HepG2 (cell line): Measurements from ENCODE around the gene MFN2. TPM values are rescaled to one million over a fixed set of nuclear protein-coding genes. Genes with fewer than 3 reads are reported as not detected.

Experiments
- BORCS8-MEF2B ChIP-seq: sonication (generic); formaldehyde crosslinking; IDR thresholded peaks from 2 replicates; pipeline ENCODE4 v1.8.0; 2022; ENCODE audit warnings: mild to moderate bottlenecking, missing genetic modification reagents
- CBX5 ChIP-seq: sonication (generic); formaldehyde crosslinking; IDR thresholded peaks from 2 replicates; pipeline ENCODE4 v1.4.0; 2020; ENCODE audit warnings: missing genetic modification reagents, borderline replicate concordance
- CENPBD1 ChIP-seq: sonication (generic); formaldehyde crosslinking; IDR thresholded peaks from 2 replicates; pipeline ENCODE4 v1.8.0; 2022; ENCODE audit warnings: missing genetic modification reagents, low read depth, mild to moderate bottlenecking, borderline replicate concordance
- DZIP1 ChIP-seq: sonication (generic); formaldehyde crosslinking; IDR thresholded peaks from 2 replicates; pipeline ENCODE4 v1.5.0; 2020; ENCODE audit warnings: mild to moderate bottlenecking, missing genetic modification reagents
- MBNL3 ChIP-seq: fragments of 250-450 bp; sonication (Bioruptor Pico); conservative IDR thresholded peaks from 2 replicates; pipeline ENCODE4 v1.8.0; 2022; ENCODE audit warnings: mild to moderate bottlenecking, inconsistent platforms
- POLR2AphosphoS5 ChIP-seq: IDR thresholded peaks from 2 replicates; pipeline ENCODE4 v1.6.1; 2012; ENCODE audit warnings: low read depth, low read length
- SMYD3 ChIP-seq: sonication (generic); formaldehyde crosslinking; IDR thresholded peaks from 2 replicates; pipeline ENCODE4 v1.8.1; 2023; ENCODE audit warnings: mild to moderate bottlenecking, missing genetic modification reagents
- SSRP1 ChIP-seq: IDR thresholded peaks from 2 replicates; pipeline ENCODE4 v1.6.1; 2016; ENCODE audit warnings: control low read depth
- SYNCRIP ChIP-seq: fragments of 200-400 bp; formaldehyde crosslinking; IDR thresholded peaks from 2 replicates; pipeline ENCODE4 v1.6.1; 2018; ENCODE audit warnings: mild to moderate bottlenecking, low read depth, low read length; ENCODE audit not compliant: insufficient read depth
- UBTF ChIP-seq: sonication (generic); formaldehyde crosslinking; IDR thresholded peaks from 2 replicates; pipeline ENCODE4 v1.4.0; 2020; ENCODE audit warnings: mild to moderate bottlenecking, missing genetic modification reagents
- ZNF143 ChIP-seq: sonication (generic); formaldehyde crosslinking; IDR thresholded peaks from 2 replicates; pipeline ENCODE4 v1.4.0; 2020; ENCODE audit warnings: missing genetic modification reagents
- ZNF430 ChIP-seq: sonication (generic); formaldehyde crosslinking; IDR thresholded peaks from 2 replicates; pipeline ENCODE4 v1.9.0; 2021; ENCODE audit warnings: mild to moderate bottlenecking, missing genetic modification reagents
- ZNF598 ChIP-seq: sonication (generic); formaldehyde crosslinking; IDR thresholded peaks from 2 replicates; pipeline ENCODE4 v1.5.1; 2020; ENCODE audit warnings: mild to moderate bottlenecking, missing genetic modification reagents, borderline replicate concordance
- ZNF670 ChIP-seq: sonication (generic); formaldehyde crosslinking; IDR thresholded peaks from 2 replicates; pipeline ENCODE4 v1.8.0; 2022; ENCODE audit warnings: mild to moderate bottlenecking, missing genetic modification reagents, borderline replicate concordance
- ZNF777 ChIP-seq: sonication (generic); formaldehyde crosslinking; IDR thresholded peaks from 2 replicates; pipeline ENCODE4 v1.4.0; 2020; ENCODE audit warnings: missing genetic modification reagents
- polyA plus RNA-seq, 8 experiments: library from polyadenylated mRNA; depleted of rRNA in 3 of 8; stranded (reverse) in 7 of 8; unstranded in 1 of 8; fragments of >200 nt; fragmentation: Illumina TruSeq in 4 of 8; extraction: Trizol in 4 of 8; gene quantifications; 2 replicates each; pipeline versions ENCODE4 v1.2.1 to v1.2.3, GENCODE V29; 2011 to 2016; ENCODE audit warnings: low read depth in 4 of 8, missing spikeins in 1 of 8, mixed read lengths in 1 of 8; ENCODE audit not compliant: insufficient read depth in 1 of 8
- total RNA-seq, 5 experiments: library from RNA; depleted of rRNA; stranded (reverse); fragments of >200 nt; fragmentation: Illumina TruSeq; extraction: Trizol; gene quantifications; 2 replicates each; pipeline ENCODE4 v1.2.3, GENCODE V29; 2016; ENCODE audit warnings: low read depth in 1 of 5

MFN2 gene
- total and polyA plus RNA-seq, 2 of the 13 experiments (the other 11 are each of a cell fraction or from before 2014, with no cell fraction given), result 38.7 to 60.9 TPM

GRCh38 chr1:11979028-11979850, 1.0 kb upstream of the MFN2 start (continued):
- TF ChIP-seq DZIP1, result 0 out of 2 replicates have a peak, but pooled peaks have one; percentile 3
- TF ChIP-seq BORCS8-MEF2B (CRISPR knock-in tag), result 0 out of 2 replicates have a peak, but pooled peaks have one; percentile 13
- TF ChIP-seq SSRP1, result 0 out of 2 replicates have a peak, but pooled peaks have one; percentile 42
- TF ChIP-seq POLR2AphosphoS5, result 0 out of 2 replicates have a peak, but pooled peaks have one; percentile 34
- 0 out of 2 replicates have a peak, but pooled peaks have one; percentile 22 for TF ChIP-seq ZNF430 (CRISPR knock-in tag)
- TF ChIP-seq SYNCRIP, result no peak
- peak; percentile 4; the same call in 1 of the 2 replicates for TF ChIP-seq UBTF (CRISPR knock-in tag)
- TF ChIP-seq MBNL3 (CRISPR knock-in tag), result no peak
- TF ChIP-seq ZNF777 (CRISPR knock-in tag), result no peak
- TF ChIP-seq ZNF143 (CRISPR knock-in tag), result no peak
- TF ChIP-seq SMYD3, result no peak
- TF ChIP-seq ZNF598 (CRISPR knock-in tag), result no peak
- TF ChIP-seq CBX5 (CRISPR knock-in tag), result no peak
- TF ChIP-seq ZNF670 (CRISPR knock-in tag), result peak; percentile 57; the same call in 1 of the 2 replicates
- TF ChIP-seq CENPBD1 (CRISPR knock-in tag), result 0 out of 2 replicates have a peak, but pooled peaks have one; percentile 63
